ENCODE data around the gene CDCA8.

Gene CDCA8

GRCh38 chr1:37692078-37692833 lies at the start of gene CDCA8:
Gene CDCA8 (plus strand): TSS chr1:37692516. CDS start chr1:37692691, 175 bp downstream.
- peak within 1 kb of the TSS; percentile 92 for H3K4me3 ChIP-seq (ENCODE audit: low read depth, low read length)
- peak within 1 kb of the TSS; percentile 95 for H3K4me2 ChIP-seq (ENCODE audit: low read length)
- peaks cover 4% of the 10 kb centered on the region for H3K4me1 ChIP-seq
- no peaks in the 10 kb centered on the region for H3K27me3 ChIP-seq (ENCODE audit: control insufficient read depth, insufficient read depth, low read length)
- H3K36me3 ChIP-seq (ENCODE audit: control insufficient read depth, insufficient read depth, low read length): no peaks in the 10 kb centered on the region
- peak; percentile 45 for TF ChIP-seq CTCF (IDR thresholded peaks at IDR 0.05)
- peak within 1 kb of the TSS; percentile 61 for H3K9ac ChIP-seq
- no peaks in the 10 kb centered on the region for H3K79me2 ChIP-seq
- H3K27ac ChIP-seq: peak within 1 kb of the TSS; percentile 67
- peak within 1 kb of the TSS; percentile 93 for H2AFZ ChIP-seq
- H3K9me3 ChIP-seq (ENCODE audit: control insufficient read depth, low read length): no peaks in the 10 kb centered on the region

GRCh38 chr1:37647281-37647680 lies 45.0 kb upstream of the CDCA8 start:
- Histone ChIP-seq H3K4me2 (ENCODE audit: low read length) (no peak overlapping the region), H2AFZ (no peak overlapping the region), H3K9ac (no peak overlapping the region), H3K79me2 (no peaks in the 10 kb centered on the region), H3K9me3 (ENCODE audit: control insufficient read depth, low read length) (no peaks in the 10 kb centered on the region), H3K36me3 (ENCODE audit: control insufficient read depth, insufficient read depth, low read length) (no peaks in the 10 kb centered on the region), H3K27ac (no peak overlapping the region), H3K27me3 (ENCODE audit: control insufficient read depth, insufficient read depth, low read length) (no peaks in the 10 kb centered on the region), H3K4me3 (ENCODE audit: low read depth, low read length) (no peak overlapping the region), H3K4me1 (no peaks in the 10 kb centered on the region)
- TF ChIP-seq CTCF (IDR thresholded peaks at IDR 0.05): no peak

GRCh38 chr1:37650173-37650572 lies 42.1 kb upstream of the CDCA8 start:
- Histone ChIP-seq H3K4me3 (ENCODE audit: low read depth, low read length) (no peak overlapping the region), H2AFZ (no peak overlapping the region), H3K4me2 (ENCODE audit: low read length) (no peak overlapping the region), H3K36me3 (ENCODE audit: control insufficient read depth, insufficient read depth, low read length) (no peaks in the 10 kb centered on the region), H3K27me3 (ENCODE audit: control insufficient read depth, insufficient read depth, low read length) (no peaks in the 10 kb centered on the region), H3K4me1 (no peaks in the 10 kb centered on the region), H3K79me2 (no peaks in the 10 kb centered on the region), H3K27ac (no peak overlapping the region), H3K9ac (no peak overlapping the region), H3K9me3 (ENCODE audit: control insufficient read depth, low read length) (no peaks in the 10 kb centered on the region)
- TF ChIP-seq CTCF (IDR thresholded peaks at IDR 0.05): no peak

- Histone ChIP-seq H3K27me3 (ENCODE audit: control insufficient read depth, insufficient read depth, low read length) (no peaks in the 10 kb centered on the region), H3K4me1 (no peaks in the 10 kb centered on the region), H3K79me2 (no peaks in the 10 kb centered on the region), H3K4me2 (ENCODE audit: low read length) (no peak overlapping the region), H3K9me3 (ENCODE audit: control insufficient read depth, low read length) (no peaks in the 10 kb centered on the region), H2AFZ (no peak overlapping the region), H3K27ac (no peak overlapping the region), H3K36me3 (ENCODE audit: control insufficient read depth, insufficient read depth, low read length) (no peaks in the 10 kb centered on the region), H3K9ac (no peak overlapping the region), H3K4me3 (ENCODE audit: low read depth, low read length) (no peak overlapping the region)
- no peak for TF ChIP-seq CTCF (IDR thresholded peaks at IDR 0.05)
Observed at GRCh38 chr1:37650721-37651120, 41.6 kb upstream of the CDCA8 start.

- H3K9me3 ChIP-seq (ENCODE audit: control insufficient read depth, low read length): no peaks in the 10 kb centered on the region
- TF ChIP-seq CTCF (IDR thresholded peaks at IDR 0.05): no peak
- no peaks in the 10 kb centered on the region for H3K27me3 ChIP-seq (ENCODE audit: control insufficient read depth, insufficient read depth, low read length)
- H3K4me2 ChIP-seq (ENCODE audit: low read length): no peak overlapping the region
- H3K9ac ChIP-seq: no peak overlapping the region
- H3K4me3 ChIP-seq (ENCODE audit: low read depth, low read length): no peak overlapping the region
- no peak overlapping the region for H2AFZ ChIP-seq
- H3K36me3 ChIP-seq (ENCODE audit: control insufficient read depth, insufficient read depth, low read length): no peaks in the 10 kb centered on the region
- no peaks in the 10 kb centered on the region for H3K79me2 ChIP-seq
- no peak overlapping the region for H3K27ac ChIP-seq
- H3K4me1 ChIP-seq: no peaks in the 10 kb centered on the region
Observed at GRCh38 chr1:37651803-37652202, 40.5 kb upstream of the CDCA8 start.

All from parathyroid adenoma (tissue), 2 donors.